Stimulated activated CD8-positive, alpha-beta memory T cell treated with anti-CD3 and anti-CD28 coated beads, Interleukin-7, amount 100 ng/mL, for 24 hours (primary cell): Measurements from ENCODE around the gene PNRC2.

Source experiments
- DNase-seq: peaks from one replicate; pipeline ENCODE4 v3.0.0-alpha.2; 2020; ENCODE audit warnings: low read depth

The PNRC2 gene, protein sequence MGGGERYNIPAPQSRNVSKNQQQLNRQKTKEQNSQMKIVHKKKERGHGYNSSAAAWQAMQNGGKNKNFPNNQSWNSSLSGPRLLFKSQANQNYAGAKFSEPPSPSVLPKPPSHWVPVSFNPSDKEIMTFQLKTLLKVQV

DNA sequence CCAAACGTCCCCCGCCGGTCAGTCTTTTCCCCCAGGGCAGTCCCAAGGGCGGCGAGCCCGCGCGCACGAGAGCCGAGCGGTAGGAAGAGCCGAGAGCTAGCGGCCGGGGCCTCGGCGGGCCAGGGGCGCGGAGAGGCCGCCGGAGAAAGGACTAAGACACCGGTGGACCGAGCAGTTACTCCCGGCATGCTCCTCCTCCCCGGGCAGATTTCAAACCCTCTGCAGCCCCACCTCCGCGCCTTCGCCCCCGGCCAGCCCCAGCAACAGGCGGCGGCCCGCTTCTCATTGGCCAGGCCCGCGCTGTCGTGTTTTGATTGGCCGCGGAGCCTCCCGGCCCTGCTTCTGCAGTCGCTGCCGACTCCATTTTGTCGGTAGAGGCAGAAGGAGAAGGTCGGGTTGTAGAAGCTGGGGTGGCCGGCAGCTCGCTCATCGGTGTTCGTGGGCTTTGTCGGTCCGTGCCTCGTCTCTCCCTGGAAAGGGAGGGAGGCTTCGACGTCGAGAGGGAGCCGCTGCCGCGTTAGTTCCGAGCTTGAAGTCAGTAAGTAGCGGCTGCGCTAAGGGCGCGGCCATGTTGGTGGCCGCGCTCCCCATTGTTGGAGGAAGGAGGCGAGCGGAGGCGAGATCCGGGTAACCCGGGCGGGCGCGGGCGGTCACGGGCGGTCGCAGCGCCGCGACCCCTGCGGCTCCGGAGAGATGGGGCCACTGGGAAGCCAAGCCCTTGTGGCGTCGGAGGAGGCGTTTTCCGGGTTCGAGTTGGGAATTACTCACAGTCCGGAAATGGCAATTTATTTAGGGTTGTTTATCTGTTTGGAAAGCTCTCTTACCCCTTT lies at the start of gene PNRC2:
Gene PNRC2, plus strand, starts transcription at position 368 of the 830 bp plus-strand sequence. CDS start 1,630 bp downstream, outside the sequence.
- DNase-seq = peak; percentile 91

DNA sequence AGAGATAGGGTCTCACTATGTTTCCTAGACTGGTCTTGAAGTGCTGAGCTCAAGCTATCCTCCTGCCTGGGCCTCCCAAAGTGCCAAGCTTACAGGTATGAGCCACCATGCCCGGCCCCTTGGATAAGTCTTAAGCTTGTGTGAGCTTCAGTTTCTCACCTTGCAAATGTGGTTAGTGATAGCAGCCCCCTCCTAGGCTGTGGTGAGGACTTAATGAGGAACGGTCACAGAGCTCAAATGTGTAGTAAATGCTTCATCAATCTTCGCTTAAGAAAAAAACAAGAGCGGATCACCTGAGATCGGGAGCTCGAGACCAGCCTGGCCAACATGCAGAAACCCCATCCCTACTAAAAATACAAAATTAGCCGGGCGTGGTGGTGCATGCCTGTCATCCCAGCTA lies 49.5 kb upstream of the PNRC2 start:
- no peak for DNase-seq

DNA sequence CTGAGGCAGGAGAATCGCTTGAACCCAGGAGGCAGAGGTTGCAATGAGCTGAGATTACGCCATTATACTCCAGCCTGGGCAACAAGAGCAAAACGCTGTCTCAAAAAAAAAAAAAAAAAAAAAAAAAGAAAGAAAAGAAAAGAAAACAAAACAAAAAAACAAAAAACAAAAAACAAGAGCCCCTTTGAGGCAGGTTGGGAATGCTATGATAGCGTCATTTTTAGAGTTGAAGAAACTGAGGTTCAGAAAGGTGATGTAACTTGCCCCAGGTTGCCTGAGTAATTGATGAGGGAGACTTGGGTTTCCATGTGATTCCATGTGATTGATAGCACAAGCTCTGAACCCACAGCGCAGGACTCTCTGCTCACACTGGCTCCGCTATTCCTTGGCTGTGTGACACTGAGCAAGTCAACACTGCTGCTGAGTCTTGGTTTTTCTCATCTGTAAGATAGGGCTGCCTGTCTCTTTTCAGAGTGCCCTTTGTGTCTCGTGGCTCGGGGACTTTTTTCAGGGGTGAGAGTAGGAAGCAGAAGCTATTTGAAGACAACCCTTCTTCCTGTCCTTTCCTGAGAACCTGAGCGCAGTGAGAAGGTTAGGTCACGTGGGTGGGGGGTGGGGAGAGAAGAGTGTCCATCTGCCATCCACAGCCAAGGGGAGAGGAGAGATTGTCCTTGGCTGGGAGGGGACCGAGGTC lies 48.9 kb upstream of the PNRC2 start:
- no peak for DNase-seq

DNA sequence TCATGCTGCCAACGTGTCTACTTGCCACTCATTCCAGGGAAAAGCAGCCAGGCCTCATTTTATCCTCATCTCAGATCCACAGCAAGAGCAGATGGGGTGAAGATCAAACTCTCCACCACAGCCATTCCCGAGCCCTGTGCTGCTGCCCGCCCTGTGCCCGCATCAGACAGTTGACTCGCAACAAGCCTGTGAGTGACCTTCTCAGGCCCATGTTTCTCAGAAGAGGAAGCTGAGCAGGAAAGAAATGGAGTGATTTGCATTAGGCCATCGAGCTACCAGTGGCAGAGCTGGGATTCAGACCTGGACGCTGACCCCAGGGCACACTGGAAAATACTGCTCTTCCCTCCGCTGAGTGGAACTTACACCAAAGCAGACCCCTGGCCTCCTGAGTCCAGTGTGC lies 47.7 kb upstream of the PNRC2 start:
- no peak for DNase-seq

DNA sequence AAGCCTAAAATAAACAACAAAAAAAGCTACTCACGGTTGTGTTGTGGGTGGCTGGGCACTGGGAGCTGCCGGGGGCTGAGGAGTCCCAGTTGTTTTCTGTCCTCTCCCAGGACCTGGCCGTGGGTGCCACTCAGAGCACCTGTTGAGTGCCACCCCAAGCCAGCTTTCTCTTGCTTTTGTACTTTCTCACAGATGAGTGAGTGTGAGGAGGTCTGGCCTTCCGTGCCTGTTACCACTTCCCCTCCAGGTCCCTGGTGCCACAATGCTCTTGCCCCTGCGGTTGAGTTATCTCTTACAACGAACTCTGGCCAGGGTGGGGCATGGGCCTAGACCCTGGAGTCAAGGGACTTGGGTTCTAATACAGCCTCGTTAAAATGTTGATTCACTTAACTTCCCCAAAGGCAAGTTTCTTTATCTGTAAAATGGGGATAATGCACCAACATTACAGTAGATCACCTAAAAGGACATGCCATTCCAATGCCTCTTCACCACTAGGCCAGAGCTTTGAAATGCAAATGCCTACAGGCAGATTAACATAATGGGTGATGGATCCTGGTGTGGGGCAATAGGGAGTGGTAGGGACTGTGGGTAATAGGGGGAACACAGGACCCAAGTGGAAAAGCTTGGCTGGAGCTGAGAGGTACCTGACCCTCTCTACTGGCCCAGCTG lies 46.3 kb upstream of the PNRC2 start, which contains the start of gene CNR2:
Gene CNR2, minus strand, starts transcription at position 151 of the 669 bp plus-strand sequence. CDS start 37,745 bp downstream, outside the sequence.
- DNase-seq = no peak

DNA sequence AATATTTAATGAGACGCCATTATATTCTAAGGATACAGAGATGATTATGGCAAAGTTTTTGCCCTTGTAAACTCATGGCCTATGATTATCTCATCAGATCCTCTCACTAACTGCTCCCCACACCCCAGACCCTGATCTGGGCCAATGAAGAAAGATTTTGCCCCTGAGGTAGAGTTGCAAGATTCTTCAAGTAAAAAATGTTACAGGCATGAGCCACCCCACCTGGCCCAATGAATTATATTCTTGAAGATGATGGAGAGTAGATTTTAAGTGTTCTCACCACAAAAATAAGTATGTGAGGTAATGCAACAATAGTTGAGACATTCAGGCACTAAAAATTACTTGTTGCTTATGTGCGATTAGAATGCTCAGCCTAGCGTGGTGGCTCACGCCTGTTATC lies 44.7 kb upstream of the PNRC2 start:
- DNase-seq = no peak

DNA sequence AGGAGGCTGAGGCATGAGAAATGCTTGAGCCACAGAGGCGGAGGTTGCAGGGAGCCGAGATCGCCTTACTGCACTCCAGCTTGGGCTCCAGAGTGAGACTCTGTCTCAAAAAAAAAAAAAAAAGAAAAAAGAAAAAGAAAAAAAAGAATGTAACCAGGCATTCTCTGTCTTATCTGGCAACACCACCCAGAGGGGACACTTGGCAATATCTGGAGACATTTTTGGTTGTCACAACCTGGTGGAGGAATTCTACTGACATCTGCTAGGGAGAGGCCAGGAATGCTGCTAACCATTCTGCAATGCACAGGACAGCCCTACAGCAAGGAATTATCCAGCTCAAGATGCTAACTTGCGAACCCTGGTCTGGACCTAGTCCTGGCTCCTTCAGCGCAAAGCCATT lies 44.2 kb upstream of the PNRC2 start:
- DNase-seq = no peak

DNA sequence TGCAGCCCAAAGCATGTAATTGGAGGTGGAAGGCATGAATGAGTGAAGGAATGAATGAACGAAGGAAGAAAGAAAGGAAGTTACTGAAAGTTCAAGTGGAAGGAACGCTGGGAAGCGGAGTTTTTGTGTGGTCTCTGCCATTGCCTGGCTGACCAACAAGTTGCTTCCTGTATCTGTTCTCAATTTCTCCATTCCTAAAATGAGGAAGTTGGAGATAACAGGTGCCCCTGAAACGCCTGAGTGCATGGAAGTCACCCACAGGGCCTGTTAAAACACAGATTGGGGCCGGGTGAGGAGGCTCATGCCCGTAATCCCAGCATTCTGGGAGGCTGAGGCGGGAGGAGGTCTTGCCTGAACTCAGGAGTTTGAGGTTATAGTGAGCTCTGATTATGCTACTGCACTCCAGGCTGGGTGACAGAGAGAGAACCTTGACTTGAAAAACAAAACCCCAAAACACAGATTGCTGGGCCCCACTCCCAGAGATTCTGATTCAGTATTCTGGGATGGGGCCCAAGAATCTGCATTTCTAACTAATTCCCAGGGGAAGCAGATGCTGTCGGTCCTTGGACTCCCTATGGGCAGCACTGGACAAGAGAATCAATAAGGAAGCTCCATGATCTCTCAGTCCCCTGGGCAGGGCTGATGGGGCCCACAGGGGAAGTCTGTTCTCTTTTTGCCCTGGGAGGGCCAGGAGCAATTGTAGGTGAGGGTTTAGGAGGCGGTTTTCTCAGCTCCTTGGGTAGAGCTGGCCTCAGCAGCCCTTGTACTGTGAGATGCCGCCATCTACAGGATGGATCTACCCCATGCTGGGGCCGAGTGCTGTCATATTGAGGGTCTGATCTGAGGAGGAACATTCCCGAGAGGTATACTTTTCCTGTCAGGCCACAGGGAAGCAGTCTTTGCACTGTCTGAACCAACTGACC lies 43.2 kb upstream of the PNRC2 start:
- no peak for DNase-seq

DNA sequence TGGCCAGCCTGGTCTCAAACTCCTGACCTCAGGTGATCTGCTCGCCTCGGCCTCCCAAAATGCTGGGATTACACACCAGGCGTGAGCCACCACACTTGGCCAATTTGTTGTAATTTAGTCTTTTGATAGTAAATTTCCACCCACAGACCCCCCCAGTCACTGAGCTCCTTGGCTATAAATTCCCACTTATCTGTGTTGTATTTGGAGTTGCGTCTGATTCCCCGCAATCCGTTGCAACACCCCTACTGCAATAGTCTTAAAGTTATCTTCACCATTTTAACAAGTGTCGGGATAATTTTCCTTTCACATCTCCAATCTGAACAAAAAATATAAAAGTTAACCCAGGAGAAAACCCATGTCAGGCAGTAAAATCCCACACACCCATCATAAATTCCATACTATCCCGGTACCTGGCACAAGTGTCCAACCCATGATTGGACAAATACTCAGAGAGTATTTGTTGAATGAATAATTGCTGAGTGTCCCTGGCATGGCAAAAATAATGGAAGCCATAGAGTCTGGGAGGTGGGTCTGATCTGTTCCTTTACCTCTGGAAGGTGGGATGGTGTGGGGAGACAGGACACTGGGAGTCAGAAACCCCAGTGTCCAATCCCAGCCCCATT lies 37.2 kb upstream of the PNRC2 start:
- no peak for DNase-seq

DNA sequence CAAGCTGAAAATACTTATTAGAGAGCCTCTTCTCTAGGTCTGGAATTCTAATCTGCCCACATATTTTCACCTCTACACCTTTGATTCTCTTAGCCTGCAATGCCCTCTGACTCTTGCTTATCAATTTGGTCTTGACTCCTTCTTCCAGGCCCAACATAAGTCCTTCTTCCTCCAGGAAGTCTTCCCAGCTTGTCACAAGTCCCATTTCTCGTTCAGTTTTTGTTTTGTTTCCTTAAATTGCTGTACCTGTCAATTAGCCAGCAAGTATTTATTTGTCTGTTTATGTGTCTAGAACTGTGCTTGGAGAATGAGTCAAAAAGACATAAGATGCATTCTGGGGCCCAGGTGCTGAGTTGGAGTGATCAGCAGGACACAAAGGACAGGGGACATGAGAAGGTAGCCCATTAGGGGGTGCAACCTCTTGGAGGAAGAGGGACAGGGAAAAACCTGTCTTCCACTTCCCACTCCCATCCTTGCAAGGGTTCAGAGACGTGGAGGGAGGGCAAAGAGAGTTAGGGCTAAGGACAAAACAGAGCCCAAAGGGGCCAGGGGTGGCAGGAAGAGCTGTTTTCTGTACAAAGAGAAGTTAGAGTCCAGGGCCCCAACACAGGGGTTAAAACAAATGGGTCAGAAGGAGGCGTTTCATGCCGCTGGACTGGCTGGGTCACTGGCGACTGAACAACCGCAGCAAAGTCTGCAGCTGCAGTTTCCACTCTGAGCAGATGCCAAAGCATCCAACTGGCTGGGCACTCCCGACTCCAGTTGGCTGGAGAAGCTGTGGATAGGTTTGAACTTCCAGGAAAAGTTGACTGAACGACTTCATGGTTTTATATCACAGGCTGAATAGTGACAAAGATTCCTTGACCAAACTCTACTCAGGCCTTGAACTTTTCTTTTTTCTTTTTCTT lies 35.8 kb upstream of the PNRC2 start:
- no peak for DNase-seq

DNA sequence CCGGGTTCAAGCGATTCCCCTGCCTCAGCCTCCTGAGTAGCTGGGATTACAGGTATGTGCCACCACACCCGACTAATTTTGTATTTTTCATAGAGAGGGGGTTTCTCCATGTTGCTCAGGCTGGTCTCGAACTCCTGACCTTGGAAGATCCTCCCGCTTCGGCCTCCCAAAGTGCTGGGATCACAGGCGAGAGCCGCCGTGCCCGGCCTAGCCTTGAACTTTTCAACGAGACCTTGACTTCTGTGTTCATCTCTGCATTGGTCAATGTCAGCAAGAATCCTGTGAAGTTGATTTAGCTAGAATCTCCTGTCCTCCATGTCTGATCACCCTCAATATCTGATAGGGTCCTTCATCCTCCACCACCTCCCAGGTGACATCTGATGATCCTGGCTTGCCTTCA lies 35.0 kb upstream of the PNRC2 start:
- DNase-seq = no peak

DNA sequence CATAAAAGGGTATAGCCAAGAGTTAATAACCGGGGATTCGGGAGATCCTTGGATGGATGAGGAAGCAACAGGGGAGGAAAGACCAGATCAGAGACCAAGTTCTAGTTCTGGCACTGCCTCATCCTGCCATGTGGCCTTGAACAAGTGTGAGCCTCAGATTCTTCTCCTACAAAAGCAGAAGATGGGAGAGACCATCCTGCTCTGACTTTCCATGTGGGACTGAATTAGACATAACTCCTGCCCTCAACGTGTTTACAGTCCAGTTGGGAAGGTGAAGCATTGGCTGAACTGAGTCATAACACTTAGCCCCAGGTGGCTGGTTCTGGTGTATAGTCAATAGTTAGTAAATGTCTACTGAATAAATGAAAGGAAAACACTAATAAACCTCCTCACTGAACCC lies 34.3 kb upstream of the PNRC2 start:
- no peak for DNase-seq

DNA sequence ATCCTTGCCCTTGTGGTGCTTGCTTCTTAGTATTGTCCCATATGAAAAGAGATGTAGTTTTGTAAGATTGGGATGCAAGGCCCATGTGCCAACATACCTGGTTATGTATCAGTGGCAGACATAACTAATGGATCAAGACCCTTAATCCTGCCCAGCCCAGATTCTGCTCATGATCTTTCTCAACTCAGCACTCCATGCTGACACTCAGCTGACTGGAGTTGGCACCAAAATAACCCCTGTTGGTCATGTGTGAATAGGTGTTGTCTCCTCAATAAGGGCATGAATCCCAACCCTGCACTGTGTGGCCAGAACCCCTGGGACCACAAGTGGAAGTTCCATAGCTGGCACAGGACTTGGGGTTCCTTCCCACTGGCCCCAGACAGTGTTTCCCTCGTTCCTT lies 32.5 kb upstream of the PNRC2 start:
- DNase-seq = no peak

DNA sequence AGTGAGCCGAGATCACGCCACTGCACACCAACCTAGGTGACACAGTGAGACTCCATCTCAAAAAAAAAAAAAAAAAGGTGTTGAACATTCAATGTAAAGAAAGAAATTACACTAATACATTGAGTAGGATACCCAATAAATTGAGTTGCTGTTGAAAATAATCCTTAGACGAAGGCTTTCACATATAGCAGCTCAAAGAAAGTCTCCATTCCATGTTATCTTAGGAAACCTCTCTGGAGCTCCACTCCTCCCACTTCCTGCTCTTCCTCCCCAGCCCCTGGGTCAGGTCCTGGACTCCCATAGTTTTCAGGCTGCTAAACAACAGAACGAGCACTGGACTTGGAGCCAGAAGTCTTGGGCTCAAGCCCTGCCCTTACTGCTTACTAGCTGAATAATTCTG lies 30.8 kb upstream of the PNRC2 start:
- no peak for DNase-seq

DNA sequence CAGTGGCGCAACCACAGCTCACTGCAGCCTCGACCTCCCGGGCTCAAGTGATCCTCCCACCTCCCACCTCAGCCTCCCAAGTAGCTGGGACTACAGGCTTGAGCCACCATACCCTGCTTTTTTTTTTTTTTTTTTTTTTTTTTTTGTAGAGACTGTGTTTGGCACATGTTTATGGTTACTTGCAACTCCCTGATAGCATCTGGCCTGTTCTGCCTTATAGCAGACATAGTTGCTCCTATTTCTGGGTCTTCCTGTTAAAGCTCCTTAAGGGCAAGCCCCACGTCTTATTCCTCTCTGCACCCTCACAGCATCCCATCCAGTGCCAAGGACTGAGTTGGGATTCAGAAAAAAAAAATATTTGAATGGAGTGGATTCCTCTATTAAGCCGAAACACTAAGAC lies 29.4 kb upstream of the PNRC2 start:
- no peak for DNase-seq

DNA sequence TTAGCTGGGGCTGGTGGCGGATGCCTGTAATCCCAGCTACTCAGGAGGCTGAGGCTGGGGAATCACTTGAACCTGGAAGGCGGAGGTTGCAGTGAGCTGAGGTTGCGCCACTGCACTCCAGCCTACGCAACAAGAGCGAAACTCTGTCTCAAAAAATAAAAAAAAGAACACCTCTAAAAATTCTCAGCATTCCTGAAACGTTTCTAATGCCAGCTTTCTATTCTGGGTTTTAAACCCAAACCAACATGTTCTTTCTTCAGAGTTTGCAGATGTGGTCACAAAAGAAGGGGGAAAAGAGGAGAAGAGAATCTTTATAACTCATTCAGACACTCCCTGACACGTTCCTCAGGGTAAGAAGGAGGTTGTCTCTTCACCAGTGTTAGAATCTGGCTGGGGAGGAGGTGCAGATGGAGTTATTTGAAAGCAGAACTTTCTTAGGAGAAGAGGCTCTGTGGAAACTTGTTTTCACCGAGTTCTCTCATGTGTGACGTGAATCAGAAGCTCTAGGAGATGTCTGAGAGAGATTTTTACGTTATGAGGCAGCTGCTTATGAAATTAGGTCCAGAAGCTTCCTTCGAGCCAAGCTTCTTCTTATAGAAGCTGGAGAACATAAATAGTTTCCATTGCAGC lies 28.7 kb upstream of the PNRC2 start:
- DNase-seq = no peak

DNA sequence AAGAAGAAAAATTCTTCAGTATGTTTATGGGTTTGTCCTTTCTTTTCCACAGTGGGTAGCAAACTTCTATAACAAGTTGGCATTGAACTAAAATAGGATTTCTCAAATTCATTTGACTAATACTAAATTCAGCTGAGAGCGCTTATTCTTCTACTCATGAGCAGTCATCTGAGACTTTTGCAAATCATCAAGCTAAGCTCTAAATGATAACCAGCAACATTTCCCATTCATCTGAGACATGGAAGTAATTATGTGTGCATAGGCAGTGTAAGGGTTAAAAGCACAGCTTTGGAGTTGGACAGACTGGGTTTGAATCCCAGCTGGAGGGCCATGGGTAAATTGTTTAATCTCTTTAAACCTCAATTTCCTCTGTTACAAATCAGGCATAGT lies 28.1 kb upstream of the PNRC2 start:
- DNase-seq = no peak

DNA sequence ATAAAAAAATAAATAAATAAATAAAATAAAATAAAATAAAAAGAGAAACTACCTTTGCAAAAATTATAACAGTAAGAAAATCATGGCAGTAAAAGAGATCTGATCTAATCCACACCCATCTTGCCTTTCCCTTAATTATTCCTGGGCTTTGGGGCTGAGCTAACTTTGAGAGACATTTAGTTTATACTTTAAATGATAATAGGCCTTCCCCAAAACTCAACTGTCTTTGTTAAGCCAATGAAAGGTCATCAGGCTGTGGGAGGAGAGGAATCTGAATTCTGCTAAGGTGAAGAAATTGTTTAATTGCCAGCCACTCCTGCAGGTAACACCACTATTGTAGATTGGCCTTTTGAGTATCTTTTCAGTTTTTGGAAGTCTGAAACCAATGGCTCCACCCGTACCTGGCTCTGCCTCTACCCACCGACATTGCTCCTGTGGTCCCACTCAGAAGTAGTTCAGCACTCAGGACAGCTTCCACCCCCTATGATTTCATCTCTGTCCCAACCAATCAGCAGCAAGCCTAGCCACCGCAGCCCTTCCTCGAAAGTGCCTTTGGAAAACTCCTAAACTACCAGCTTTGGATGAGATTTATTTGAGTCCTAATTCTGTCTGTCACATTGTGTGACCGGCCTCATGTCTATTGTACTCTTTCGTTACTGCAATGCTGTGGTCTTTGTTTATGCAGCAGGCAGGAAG lies 23.0 kb upstream of the PNRC2 start:
- no peak for DNase-seq

DNA sequence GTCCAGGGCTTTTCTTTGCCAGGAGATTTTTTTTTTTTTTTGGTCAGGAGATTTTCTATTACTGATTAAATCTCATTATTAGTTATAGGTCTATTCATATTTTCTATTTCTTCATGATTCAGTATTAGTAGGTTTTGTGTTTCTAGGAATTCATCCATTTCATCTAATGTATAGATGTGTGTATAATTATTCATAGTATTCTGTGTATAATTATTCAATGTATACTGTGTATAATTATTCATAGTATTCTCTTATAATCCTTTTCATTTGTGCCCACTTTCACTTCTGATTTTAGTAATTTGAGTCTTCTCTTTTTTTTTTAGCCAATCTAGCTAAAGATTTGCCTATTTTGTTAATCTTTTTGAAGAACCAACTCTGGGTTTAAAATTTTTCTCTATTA lies 12.3 kb upstream of the PNRC2 start:
- no peak for DNase-seq
